Hippocampal formation (tissue), 2 donors: ENCODE results near the gene CCDC154.
"Not testable (repeated sequence)": the region's sequence is repeated elsewhere in the genome, so short reads cannot be mapped to it uniquely, and the experiment has no call there.

ENCODE experiments used
- DNase-seq, 2 donors: peaks; one replicate each; lab custom pipeline; 2025; lab: John Stamatoyannopoulos, UW

The CCDC154 gene

GRCh38 chr16:1455190-1456171 lies 11.1 kb upstream of the CCDC154 start:
- DNase-seq: no peak

- DNase-seq: no peak
Measured at GRCh38 chr16:1454561-1454960, 10.2 kb upstream of the CCDC154 start.

DNA sequence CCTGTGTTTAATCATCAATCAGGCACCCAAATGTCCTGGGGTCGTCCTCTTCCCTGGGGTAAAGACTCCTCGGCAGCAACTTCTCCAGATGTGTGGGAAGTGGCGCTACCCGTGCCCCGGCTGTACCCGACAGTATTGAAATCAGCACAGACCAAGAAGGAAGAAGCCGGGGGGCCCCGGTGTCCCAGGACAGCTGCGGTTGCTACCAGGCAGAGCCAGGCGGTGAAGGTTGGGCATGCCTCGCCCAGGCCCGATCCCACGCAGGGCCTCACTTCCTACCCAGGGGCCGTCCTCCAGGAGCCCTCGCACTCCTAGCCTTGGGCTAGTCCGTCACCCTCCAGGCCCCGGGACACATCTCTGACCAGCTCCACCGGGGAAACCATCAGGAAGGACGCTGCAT lies 9.0 kb upstream of the CCDC154 start:
- DNase-seq: no peak

DNA sequence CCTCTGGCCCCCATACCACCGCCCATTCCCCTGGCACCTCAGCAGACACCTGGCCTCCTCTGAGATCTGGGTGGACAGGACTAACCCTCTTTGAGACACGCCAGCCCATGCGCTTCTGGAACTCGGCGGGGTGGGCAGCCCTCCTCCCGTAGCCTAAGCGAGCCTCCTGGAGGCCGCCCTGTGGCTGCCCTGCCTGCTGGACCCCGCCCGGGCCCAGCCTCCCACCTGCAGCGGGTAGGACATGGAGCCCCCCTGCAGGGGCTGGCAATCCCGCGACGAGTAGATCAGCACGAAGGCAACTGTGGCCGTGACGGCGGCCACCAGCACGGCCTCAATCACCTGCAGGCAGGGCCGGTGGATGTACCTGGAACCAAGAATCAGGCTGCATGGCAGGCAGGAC lies 8.2 kb upstream of the CCDC154 start:
- no peak for DNase-seq

DNA sequence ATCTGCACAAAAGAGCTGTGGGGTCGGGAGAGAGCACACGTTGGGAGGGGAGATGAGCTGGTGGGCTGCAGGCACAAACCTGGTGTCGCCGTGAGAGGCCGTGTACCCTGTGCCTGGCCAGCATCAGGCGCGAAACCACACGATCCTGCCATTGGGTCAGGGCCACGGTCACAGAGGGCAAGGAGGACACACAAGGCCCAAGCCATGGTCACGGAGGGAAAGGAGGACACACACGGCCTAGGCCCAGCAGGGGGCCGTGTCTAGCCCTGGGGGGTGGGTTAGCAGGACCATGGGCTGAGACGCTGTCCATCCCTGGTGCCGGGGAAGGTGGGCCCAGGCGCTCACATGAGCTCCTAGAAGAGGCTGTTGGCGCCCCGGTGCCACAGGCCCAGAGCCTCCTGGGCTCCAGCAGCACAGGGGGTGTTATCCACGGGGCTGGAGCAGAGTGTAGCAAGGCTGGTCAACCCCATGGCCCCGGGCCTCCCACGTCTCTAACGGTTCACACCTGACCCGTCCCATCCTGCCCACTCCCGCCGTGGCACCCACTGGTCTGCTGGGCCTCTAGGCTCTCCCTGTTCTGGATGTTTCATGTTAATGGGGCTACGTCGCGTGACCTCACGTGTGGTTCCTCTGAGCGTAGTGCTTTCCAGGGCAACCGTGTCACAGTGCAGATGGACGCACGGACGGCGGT lies 7.5 kb upstream of the CCDC154 start:
- no peak for DNase-seq

DNA sequence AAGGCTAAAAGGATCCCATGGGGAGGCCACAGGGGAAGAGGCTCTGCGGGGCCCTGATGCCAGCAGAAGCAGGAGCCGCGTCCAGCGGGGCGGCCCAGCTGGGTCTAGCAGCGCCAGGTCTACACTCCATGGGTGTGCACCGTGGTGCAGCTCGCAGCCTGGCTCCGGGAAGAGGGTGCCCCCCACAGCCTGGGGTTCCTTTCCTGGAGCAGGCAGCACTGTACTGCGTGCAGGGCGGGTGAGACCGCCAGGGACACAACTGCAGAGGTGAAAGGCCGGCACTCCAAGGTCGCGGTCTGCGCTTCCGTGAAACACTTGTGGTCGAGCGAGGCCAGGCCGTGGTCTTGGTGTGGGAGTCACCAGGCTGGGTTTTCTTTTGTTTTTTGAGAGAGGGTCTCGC lies 6.5 kb upstream of the CCDC154 start:
- DNase-seq: no peak

DNA sequence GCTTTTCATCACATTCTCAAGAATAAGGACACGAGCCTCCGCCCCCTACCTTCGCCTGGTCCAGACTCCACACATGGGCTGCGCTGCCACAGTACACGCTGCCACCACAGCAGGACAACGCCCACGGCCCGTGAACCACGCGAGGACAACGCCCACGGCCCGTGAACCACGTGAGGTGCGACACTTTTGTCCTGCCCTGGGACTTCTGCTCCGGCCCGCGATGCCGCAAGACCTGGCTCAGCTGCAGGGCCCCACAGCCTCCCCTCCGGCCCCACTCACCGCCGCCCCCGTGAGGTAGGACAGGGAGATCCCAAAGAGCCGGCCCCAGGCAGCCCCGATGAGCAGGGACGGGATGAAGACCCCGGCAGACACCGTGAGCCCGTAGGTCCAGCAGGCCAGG lies 5.9 kb upstream of the CCDC154 start:
- no peak for DNase-seq

DNA sequence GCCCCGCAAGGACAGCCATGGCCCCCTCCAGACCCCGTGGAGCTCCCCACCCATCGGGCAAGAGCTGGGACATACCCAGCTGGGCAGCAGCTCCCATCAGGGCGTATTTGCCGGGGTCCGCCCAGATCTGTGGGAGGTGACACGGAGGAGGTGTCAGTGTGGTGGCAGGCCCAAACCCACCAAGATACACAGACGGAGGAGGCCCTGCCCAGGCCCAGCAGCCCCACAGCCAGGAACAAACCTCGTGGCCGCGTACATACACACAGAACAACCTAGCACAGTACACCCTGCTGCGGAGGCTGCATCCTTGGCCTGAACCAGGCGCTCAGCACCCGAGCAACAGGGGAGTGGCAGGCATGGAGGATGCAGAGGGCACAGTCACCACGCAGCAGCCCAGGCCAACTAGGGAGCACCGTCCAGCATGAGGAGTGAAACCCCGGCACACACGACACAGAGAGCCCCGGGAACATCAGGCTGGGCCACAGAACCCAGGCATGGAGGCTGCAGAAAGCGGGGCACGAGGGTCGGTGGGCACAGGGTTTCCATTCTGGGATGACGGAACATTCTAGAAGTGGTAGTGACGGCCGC lies 4.9 kb upstream of the CCDC154 start:
- no peak for DNase-seq

GRCh38 chr16:1448536-1449116 lies 4.3 kb upstream of the CCDC154 start:
- no peak for DNase-seq

DNA sequence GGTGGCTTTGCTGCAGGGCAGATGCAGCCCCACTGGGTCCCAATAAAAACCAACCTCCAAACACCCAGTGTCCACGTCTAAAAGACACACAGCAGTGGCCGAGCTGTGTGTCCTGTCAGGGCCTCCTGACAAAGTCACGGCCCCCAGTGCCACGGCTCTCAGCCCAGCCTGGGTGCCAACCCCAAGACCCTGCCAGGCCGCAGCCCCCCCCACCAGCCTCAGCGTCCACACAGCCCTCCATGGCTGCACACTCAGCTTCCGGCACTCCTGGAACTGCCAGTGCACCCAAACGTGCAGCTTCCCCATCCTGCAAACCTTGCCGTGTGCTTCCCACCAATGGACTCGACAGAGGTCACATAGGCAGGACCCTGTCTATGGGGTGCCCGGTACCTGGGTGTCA lies 3.6 kb upstream of the CCDC154 start:
- DNase-seq: no peak

DNA sequence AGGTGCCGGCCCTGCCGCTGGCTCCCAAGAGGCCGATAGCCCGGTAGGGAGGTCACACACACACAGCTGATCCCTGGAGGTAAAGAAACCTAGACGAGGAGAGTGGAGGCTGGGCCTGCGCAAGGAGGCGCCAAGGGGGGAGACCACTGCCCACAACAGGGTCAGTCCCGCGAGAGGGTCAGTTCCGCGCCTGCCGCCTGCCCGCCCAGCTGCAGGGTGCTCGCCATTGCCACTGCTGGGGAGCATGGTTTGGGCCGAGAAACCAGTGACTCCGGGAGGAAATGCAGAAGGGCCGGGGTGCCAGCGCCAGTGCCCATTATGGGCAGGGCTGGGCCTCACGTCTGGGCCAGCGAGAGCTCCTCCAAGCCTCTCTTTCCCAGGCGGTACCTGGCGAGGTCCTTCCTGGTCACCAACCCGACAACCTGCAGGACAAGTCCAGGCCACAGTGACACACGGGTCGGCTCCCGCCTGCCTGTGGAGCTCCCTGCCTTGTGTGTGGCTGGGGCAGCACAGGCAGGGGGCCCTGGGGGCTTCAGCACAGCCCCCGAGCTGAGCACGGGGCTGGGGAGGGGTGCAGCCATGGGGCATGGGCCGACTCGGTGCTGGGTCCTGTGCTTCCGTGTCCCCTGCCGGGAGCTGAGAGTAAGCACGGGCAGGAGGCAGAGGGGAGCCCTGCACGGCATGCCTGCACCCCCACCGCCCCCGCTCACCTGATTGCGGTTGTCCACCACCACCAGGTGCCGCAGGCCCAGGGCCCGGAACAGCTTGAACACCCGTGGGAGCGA lies 2.1 kb upstream of the CCDC154 start:
- no peak for DNase-seq

- DNase-seq: no peak
Measured at GRCh38 chr16:1445518-1446203, 1.3 kb upstream of the CCDC154 start.

DNA sequence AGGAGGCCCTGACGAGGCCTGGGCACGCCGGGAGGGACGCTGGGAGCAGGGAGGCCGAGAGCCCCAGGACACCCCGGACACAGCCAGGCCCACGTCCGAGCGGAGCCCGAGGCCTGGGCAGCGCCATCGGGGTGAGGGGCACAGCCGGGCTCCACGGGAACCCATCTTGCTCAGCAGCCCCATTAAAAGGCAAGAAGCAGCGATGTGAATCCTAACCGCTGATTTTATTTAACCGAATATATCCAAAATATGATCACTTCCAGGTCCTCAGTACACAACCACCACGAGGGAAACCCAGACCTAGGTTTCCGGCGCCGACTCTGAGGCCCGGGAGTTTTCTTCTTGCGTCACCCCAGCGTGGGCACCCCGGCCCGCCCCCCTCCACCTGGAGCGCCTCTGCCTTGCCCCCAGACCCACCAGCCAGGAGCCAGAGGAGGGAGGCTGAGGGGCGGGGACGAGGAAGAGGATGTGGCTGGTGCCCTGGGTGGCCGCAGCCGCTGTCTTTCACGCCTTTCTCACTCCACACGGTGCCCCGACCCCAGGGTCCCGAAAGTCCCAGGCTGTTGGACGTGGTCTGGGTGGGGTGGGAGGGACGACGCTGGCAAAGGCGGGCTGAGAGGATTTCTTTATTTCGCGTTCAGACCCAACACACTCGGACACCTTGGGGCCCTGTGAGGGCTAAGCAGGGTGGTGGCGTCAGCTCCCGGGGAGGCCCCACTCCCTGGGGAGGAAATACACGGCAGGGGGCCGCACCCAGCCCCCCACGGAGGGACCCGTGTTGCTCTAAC lies 568 bp upstream of the CCDC154 start:
- DNase-seq: no peak

DNA sequence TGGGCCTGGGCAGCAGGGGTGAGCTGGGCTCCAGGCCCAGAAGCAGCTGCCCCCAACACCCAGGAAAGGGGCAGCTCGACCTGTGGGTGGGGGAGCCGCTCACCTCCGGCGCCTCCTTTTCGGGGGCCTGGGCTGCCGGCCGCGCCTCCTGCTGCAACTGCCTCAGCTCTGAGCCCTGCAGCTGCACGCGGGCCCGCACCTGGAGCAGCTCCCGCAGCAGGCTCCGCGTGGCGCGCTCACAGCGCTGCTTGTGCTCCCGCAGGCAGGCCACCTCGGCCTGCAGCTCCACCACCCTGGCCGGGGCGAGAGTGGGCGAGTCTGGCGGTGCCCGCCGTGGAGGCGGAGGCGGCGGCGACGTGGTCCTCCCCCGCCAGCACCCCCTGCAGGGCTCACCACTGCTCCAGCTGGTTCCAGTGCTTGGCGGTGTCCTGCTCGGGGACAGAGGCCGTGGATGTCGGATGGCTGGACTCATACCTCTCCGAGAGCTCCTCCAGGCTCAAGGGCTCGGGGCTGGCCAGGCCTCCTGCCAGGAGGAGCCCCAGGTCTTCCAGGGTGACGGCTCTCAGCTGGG lies 868 bp downstream of the CCDC154 start:
- DNase-seq: no peak

DNA sequence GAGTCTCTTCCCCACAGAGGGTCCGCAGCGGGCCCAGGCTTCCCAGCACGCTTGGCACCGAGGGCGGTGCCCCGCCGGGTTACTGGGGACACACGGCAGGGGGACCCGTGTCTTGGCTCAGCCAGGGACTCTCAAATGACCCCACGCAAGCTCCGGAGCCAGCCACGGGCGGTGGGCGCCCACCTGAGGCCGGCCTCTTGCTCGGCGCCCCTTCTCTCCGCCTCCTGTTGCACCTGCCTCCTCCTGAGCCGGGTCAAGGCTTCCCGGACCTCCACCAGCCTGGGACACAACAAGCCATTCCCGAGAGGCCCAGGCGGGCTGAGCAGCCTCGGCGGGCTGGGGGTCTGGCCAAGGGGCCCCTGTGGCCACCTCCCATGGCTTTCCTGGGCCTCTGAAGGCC lies 1.7 kb downstream of the CCDC154 start:
- DNase-seq: no peak

DNA sequence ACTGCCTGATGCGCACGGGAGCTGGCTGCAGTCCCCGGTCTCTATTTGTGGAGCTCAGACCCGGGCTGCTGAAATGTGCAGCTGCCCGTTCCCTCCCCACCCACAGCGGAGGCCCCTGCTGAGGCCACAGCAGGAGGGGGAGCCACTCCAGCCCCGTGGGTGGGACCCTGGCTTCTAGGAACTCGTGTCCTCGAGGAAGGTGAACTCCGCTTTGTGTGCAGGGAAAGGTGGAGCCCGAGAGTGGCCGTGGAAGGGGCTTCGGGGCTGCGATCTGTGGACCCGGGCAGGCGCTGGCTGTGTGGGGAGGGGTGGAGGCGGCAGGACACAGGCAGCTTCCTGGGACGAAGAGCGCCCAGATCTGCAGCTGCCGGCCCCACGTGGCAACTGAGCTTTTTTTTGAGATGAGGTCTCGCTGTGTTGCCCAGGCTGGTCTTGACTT lies 2.9 kb downstream of the CCDC154 start:
- no peak for DNase-seq

- DNase-seq: not testable (repeated sequence)
Measured at GRCh38 chr16:1439699-1440074, 4.7 kb downstream of the CCDC154 start.

- no peak for DNase-seq
Measured at GRCh38 chr16:1439058-1439698, 5.2 kb downstream of the CCDC154 start.
